ENCODE data around the gene ELAVL3. TPM values are rescaled to one million over a fixed set of nuclear protein-coding genes. Genes with fewer than 3 reads are reported as not detected.
"Not testable (repeated sequence)": the region's sequence is repeated elsewhere in the genome, so short reads cannot be mapped to it uniquely, and the experiment has no call there.

Gene ELAVL3
- total RNA-seq, 4 donors from 2014 or later: not detected

DNA sequence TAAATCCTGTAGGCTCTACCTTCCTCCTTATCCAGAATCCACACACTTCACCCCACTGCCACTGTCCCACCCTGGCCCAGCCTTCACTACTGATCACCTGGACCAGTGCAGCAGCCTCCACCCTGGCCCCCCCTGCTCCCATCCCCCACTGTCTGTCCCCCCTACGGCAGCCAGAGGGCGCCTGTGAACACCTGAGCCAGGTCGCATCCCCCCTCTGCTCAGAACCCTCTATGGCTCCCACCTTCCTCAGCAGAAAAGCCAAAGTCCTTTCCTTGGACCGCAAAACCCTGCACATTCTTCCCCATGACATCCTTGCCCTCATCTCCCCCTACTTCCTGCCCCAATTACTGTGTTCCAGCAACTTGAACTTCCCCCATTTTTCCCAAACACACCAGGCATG is 20.6 kb downstream of the ELAVL3 start:
- DNase-seq (ENCODE audit: low spot score in 2 of 2): no peak
- WGBS, 2 donors: 52 to 59% methylated on average over 4 of the region's 4 CpGs
- intact Hi-C loops (cut with DNase I; ENCODE audit: low total_unique reads): no loop called here
- TF ChIP-seq POLR2A (IDR thresholded peaks at IDR 0.05): no peak
- TF ChIP-seq, protein P1, sequence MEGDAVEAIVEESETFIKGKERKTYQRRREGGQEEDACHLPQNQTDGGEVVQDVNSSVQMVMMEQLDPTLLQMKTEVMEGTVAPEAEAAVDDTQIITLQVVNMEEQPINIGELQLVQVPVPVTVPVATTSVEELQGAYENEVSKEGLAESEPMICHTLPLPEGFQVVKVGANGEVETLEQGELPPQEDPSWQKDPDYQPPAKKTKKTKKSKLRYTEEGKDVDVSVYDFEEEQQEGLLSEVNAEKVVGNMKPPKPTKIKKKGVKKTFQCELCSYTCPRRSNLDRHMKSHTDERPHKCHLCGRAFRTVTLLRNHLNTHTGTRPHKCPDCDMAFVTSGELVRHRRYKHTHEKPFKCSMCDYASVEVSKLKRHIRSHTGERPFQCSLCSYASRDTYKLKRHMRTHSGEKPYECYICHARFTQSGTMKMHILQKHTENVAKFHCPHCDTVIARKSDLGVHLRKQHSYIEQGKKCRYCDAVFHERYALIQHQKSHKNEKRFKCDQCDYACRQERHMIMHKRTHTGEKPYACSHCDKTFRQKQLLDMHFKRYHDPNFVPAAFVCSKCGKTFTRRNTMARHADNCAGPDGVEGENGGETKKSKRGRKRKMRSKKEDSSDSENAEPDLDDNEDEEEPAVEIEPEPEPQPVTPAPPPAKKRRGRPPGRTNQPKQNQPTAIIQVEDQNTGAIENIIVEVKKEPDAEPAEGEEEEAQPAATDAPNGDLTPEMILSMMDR (IDR thresholded peaks at IDR 0.05): no peak
- no peak overlapping the region for H3K4me3 ChIP-seq (ENCODE audit: low read depth, poor library complexity, severe bottlenecking)

DNA sequence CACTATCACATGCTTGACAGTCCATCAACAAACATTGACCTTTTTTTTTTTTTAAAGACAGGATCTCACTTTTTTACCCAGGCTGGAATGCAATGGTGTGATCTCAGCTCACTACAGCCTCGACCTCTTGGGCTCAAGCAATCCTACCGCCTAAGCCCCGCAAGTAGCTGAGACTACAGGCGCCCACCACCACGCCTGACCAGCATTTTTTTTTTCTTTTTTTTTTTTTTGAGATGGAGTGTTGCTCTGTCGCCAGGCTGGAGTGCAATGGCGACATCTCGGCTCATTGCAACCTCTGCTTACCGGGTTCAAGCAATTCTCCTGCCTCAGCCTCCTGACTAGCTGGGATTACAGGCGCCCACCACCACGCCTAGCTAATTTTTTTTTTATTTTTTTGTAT is 21.9 kb downstream of the ELAVL3 start:
- H3K4me3 ChIP-seq (ENCODE audit: low read depth, poor library complexity, severe bottlenecking); DNase-seq (ENCODE audit: low spot score in 2 of 2); intact Hi-C loops (cut with DNase I; ENCODE audit: low total_unique reads): not testable (repeated sequence)
- 81 to 85% methylated on average over 11 of the region's 11 CpGs for WGBS, 2 donors

DNA sequence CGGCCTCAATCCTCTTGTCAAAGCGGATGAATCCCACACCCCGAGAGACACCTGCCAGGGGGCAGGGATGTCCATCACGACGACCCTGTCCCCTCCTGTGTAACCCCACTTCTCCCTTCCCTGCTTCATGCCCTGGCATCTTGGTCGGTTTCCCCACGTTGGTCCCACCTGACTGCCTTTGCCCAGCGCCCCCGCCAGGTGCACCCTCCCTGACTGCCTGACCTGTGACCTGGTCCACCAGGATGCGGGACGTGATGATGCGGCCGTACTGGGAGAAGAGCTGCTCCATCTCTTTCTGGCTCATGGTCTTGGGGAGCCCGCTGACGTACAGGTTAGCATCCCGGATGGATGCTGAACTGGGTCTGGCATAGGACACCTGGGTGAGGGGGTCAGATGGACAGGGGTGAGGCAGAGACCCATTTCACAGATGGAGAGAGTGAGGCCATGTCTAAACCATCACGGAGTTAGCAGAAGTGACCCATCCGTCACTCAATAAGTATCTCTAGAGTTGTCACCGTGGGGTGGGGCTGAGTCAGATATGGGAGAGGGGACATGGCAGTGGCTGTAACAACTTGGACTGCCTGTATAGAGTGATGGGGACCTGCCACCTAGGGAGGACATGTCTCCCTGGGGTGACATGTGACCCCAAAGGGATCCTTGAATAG is 22.5 kb downstream of the ELAVL3 start:
- TF ChIP-seq, protein P1 (IDR thresholded peaks at IDR 0.05): no peak
- TF ChIP-seq POLR2A (IDR thresholded peaks at IDR 0.05): no peak
- 87 to 88% methylated on average over 18 to 19 of the region's 19 CpGs for WGBS, 2 donors
- intact Hi-C loops (cut with DNase I; ENCODE audit: low total_unique reads): no loop called here
- DNase-seq (ENCODE audit: low spot score in 2 of 2): no peak
- H3K4me3 ChIP-seq (ENCODE audit: low read depth, poor library complexity, severe bottlenecking): no peak overlapping the region

DNA sequence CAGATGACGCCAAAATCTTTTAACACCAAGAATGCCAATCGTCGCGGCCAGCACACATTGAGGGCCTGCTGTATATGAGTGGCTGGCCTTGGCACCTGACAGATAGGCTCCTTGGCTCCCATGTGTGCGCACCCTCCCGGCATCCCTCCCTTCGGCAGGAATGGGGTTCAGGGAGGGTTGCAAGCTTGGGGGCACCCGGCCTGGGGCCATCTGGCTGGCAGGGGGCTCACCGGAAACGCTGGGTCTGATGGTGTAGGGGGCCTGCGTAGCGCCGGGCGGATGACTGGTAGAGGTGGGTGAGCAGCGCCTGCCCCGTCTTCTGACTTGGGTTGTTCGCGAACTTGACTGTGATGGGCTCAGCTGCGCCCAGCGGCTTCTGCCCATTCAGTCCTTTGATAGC is 23.0 kb downstream of the ELAVL3 start:
- WGBS, 2 donors: 82 to 90% methylated on average over 16 to 20 of the region's 20 CpGs
- no peak for TF ChIP-seq POLR2A (IDR thresholded peaks at IDR 0.05)
- TF ChIP-seq, protein P1 (IDR thresholded peaks at IDR 0.05): no peak
- H3K4me3 ChIP-seq (ENCODE audit: low read depth, poor library complexity, severe bottlenecking): no peak overlapping the region
- DNase-seq (ENCODE audit: low spot score in 2 of 2): no peak
- intact Hi-C loops (cut with DNase I; ENCODE audit: low total_unique reads): no loop called here

DNA sequence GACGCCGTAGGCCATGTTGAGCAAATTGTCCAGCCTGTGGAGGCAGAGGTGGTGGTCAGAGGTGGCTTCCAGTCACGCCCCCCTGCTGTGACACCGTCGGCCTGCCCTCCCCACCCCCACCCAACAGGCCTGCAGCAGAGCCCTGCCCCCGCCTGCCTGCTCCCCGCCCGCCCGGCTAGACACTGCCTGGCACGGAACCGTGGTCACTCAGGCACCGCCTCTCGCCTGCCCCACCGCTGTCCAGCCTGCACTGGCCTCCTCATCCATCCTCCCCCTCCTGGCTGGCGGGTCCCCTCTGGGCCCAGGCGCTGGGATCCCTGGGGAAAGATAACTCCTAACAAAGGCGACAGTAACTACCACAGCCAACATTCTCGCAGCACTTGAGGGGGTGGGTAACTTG is 23.7 kb downstream of the ELAVL3 start:
- no peak overlapping the region for H3K4me3 ChIP-seq (ENCODE audit: low read depth, poor library complexity, severe bottlenecking)
- intact Hi-C loops (cut with DNase I; ENCODE audit: low total_unique reads): no loop called here
- WGBS, 2 donors: 30 to 38% methylated on average over 9 to 16 of the region's 18 CpGs
- no peak for DNase-seq (ENCODE audit: low spot score in 2 of 2)
- TF ChIP-seq POLR2A (IDR thresholded peaks at IDR 0.05): no peak
- TF ChIP-seq, protein P1 (IDR thresholded peaks at IDR 0.05): no peak

DNA sequence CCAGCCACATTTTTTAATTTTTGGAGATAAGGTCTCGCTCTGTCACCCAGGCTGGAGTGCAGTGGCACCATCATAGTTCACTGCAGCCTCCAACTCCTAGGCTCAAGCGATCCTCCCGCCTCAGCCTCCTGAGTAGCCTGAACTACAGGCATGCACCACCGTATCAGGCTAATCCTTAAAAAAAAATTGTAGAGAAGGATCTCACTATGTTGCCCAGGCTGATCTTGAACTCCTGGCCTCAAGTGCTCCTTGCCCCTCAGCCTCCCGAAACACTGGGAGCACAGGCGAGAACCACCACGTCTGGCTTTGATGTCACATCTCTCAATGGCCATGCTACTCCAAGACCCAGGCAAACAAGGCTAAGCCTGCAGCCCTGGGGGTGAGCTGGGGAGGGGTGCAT is 24.2 kb downstream of the ELAVL3 start:
- no peak for TF ChIP-seq POLR2A (IDR thresholded peaks at IDR 0.05)
- TF ChIP-seq, protein P1 (IDR thresholded peaks at IDR 0.05): no peak
- whole genome bisulfite sequencing, 2 donors: 91 to 92% methylated on average over 7 of the region's 7 CpGs
- intact Hi-C loops (cut with DNase I; ENCODE audit: low total_unique reads): no loop called here
- no peak for DNase-seq (ENCODE audit: low spot score in 2 of 2)
- no peak overlapping the region for H3K4me3 ChIP-seq (ENCODE audit: low read depth, poor library complexity, severe bottlenecking)

DNA sequence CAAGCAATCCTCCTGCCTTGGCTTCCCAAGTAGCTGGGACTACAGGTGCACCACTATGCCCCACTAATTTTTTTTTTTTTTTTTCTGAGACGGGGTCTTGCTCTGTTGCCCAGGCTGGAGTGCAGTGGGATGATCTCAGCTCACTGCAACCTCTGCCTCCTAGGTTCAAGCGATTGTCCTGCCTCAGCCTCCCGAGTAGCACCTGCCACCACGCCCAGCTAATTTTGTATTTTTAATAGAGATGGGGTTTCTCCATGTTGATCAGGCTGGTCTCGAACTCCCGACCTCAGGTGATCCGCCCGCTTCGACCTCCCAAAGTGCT is 25.7 kb downstream of the ELAVL3 start:
- WGBS, 2 donors: 82 to 90% methylated on average over 9 of the region's 9 CpGs
- DNase-seq (ENCODE audit: low spot score in 2 of 2); H3K4me3 ChIP-seq (ENCODE audit: low read depth, poor library complexity, severe bottlenecking); intact Hi-C loops (cut with DNase I; ENCODE audit: low total_unique reads): not testable (repeated sequence)

Data from lower leg skin (tissue), 4 donors.